NCI-H1694 treated with DMSO at 0.1 percent for 48 hours (cell line): ENCODE data around the gene JAML.

ENCODE experiments used
- DNase-seq: peaks from one replicate; lab custom pipeline; 2025; lab: John Stamatoyannopoulos, UW

JAML gene, protein sequence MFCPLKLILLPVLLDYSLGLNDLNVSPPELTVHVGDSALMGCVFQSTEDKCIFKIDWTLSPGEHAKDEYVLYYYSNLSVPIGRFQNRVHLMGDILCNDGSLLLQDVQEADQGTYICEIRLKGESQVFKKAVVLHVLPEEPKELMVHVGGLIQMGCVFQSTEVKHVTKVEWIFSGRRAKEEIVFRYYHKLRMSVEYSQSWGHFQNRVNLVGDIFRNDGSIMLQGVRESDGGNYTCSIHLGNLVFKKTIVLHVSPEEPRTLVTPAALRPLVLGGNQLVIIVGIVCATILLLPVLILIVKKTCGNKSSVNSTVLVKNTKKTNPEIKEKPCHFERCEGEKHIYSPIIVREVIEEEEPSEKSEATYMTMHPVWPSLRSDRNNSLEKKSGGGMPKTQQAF

DNA sequence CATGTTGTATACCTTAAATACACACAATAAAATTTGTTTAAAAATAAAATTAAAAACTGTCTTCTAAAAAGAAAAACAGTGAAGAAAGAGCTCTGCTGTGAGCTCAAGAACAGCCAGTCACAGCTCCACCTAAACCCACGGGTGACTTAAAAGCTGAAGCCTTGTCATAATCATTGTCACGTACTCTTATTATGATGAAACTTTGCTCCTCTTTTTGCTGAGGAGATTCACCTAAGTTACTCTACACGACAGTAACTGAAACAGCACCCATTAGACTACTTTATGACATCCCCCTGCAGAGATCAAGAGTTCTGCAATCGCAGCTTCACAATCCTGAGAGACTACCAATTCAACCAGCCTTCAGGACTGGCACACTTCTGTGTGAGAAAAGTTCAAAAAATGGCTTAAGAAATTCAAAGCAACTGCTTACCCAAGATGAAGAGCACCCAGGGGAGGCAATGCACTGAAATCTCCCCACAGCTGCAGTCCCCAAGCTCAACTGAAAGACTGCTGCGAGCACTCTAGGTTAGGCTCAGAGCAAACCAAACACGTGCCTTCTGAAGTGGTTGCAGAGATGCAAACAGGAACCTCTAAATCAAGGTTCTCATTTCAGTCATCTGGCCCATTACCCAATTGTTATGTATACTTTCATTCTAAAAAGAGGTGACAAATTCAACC is at the start of gene JAML:
JAML (minus strand) TSS at position 501 of the 678 bp plus-strand sequence. CDS start 10,145 bp downstream, outside the sequence.
- no peak for DNase-seq

DNA sequence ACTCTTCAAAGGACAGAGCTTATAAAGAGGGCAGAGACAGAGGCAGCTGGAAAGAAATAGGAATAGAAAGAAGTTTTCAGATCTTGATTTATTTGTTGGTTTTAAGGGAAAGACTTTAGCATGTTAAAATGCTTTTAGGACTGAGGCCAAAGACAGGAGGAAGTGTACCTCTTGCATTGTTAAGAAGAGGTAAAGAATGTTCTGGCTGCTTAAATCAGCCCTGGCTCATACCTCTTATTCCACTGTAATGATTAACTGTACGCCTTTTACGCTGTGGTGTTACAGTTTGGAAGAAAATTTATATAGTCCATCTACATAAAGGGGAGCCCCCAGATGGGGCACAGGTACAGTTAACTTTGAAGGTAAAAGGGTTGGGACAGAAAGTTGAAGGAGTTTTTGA is 49.4 kb upstream of the JAML start:
- no peak for DNase-seq

GRCh38 chr11:118272001-118272400 is 47.2 kb upstream of the JAML start:
- DNase-seq = no peak

DNA sequence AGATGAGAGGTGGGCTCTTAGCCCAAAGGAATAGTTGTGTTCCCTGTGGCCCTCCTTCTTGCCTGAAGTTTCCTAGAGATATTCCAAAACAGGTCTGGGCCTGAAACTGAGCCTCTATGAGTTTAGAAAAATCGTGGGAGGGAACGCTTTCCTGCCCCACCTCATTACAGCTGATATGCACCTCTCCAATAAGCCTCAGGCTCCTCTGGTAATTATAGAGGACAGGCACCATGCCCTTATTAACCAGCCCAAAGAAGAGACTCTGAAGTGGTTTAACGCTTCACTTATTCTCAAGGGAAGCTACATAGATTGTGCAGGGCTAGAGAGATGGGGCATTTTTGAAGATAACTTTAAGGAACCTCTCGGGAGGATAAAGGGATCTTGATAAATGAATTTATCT is 42.7 kb upstream of the JAML start:
- DNase-seq = no peak

DNA sequence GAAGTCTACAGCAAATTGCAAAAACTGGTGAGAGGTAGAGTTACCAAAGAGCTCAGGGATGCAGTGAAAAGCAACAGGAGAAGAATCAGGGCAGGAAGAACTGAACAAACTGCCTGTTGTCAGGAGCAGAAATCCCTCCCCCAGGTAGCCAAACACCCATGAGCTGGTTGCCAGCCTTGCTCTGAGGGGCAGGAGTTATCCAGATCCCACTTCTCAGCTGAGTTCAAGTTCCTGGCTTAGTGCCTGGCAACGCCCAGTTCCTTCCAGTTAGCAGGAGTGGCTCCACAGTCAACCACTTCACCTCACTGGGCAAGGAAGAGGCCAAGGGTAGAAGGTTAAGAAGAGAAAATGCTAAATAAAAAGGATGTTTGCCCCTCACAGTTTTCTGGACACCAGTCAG is 41.1 kb upstream of the JAML start:
- DNase-seq = no peak

DNA sequence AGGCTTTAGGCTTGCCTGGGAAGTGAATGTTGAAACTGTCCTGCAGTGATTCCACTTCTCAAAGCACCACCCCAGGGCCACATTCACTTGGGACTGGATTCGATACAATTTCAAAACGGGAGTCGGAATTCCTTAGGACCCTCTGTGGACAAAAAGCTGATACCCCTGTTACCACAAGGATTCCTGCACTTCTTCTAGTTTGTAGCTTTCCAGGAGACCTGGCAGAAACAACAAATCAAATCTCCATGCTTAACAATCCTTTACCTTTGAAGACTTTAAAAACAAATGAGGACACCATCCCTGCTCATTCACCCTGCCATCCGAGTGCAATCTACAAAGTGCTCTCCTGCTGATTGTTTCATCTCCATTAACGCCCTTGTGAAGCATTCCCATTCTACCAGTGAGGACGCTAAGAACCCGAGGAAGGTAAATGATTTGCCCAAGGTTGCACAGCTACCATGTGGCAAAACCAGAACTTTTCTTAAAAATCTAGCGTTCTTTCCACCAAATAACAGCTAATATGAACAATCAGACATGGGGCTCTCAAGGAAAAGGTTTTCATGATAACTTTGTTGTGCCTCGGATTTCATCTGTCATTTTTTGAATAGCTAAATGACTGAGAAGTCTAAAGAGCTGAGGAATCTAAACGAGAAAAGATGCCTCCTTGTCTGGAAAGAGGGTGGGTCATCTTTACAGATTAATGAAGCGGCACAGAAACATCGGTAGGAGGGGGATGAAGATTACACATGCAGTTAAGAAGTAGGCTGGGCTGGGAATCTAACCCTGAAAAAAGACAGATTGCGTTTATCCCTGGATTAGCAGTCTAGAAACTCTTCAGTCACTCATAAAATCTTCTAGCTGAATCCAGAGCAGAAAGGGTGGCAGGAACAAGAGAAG is 40.0 kb upstream of the JAML start:
- DNase-seq = no peak

DNA sequence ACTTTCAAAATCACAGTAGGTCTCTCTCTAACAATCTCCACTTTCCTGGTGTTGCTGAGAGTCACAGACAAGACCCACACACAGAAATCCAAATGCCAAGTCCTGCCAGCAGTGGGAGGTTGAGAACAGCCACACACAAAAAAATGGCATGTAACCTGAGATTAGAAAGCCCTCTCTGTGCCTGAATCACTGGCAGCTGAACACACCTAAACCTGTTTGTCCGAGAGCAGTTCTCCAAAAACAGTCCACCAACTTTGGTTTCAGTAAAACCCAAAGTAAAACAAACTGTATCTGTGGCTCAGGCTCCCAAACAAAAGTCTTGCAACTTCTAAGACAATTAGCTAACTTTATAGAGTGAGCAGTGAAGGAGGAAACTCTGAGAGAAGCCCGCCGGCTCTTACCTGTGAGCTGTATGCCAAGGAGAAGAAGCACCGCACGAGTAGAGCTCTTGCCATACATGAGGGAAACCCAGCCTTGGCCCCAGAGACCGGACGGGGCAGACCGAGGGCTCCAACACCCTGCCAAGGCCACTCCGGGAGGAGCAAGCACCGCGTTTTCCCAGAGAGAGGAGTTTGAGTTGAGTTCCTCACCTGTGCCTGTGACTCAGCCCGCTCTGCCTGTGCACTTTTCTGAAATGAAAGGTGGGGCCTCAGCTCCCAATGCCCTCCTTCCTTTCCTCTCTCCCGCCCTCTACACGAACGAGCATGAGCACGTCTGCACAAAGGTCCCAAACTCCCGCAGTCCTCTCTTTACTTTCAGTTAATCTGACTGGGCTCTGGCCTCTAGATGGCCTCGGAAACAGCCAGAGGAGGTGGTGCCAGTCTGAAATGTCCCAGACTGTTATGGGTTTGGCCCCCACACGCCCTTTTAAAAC is 39.1 kb upstream of the JAML start, which contains the start of gene MPZL2:
MPZL2 (minus strand) TSS at position 603 of the 874 bp plus-strand sequence; CDS start at position 459, 144 bp downstream.
- DNase-seq = no peak

- DNase-seq = no peak
Measured at GRCh38 chr11:118263112-118263511, 38.3 kb upstream of the JAML start.

DNA sequence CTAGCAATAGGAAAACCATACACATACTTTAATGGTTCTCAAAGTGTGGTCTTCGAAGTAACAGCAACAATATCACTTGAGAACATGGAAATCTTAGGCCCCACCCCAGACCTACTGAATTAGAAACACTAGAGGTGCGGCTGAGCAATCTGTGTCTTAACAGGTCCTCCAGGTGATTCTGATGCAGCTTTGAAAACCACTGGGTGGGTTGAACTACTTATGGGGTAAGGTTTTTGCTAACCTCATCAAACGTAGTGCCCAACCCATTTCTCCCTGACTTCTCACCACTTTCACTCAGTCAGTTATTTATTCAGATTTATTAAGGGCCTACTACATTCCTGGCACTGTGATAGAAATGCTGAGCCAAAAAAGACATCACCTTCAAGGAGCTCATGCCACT is 35.5 kb upstream of the JAML start:
- DNase-seq = no peak

DNA sequence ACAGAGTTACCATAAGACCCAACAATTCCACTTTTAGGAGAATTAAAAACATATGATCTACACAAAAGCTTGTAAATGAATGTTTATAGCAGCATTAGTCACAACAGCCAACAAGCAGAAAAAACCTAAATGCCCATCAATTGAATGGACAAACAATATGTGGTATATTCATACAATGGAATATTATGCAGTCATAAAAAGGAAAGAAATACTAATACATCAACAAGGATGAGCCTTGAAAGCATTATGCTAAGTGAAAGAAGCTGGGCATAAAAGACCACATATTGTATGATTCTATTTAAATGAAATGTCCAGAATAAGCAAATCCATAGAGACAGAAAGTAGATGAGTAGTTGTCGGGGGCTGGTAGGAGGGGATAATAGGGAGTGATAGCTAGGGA is 34.3 kb upstream of the JAML start:
- no peak for DNase-seq

GRCh38 chr11:118258410-118258809 is 33.6 kb upstream of the JAML start:
- DNase-seq = no peak

GRCh38 chr11:118252688-118253087 is 27.9 kb upstream of the JAML start:
- DNase-seq = no peak

GRCh38 chr11:118251858-118252652 is 27.2 kb upstream of the JAML start, which contains the start of gene MPZL3:
Gene MPZL3 (minus strand): TSS chr11:118252365. CDS start chr11:118252294, 71 bp downstream.
- DNase-seq = peak; percentile 24

DNA sequence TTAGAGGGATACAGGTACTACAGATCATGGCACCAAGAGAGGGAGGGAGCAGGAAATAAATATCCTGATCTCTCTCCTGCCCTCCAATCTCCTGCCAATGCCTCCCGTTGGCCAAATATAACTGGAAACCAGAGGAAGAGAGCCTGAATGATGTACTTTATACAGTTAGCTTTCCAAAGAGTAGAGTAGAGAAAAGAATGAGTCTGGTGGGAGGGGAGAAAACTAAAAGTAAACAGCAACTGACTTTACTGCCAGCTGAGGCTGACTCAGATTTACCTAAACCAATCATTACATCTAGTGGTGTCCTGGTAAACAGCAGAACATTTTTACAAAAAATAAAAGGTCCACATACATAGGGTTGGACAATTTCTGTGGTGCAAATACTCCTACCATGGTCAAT is 22.2 kb upstream of the JAML start:
- no peak for DNase-seq

DNA sequence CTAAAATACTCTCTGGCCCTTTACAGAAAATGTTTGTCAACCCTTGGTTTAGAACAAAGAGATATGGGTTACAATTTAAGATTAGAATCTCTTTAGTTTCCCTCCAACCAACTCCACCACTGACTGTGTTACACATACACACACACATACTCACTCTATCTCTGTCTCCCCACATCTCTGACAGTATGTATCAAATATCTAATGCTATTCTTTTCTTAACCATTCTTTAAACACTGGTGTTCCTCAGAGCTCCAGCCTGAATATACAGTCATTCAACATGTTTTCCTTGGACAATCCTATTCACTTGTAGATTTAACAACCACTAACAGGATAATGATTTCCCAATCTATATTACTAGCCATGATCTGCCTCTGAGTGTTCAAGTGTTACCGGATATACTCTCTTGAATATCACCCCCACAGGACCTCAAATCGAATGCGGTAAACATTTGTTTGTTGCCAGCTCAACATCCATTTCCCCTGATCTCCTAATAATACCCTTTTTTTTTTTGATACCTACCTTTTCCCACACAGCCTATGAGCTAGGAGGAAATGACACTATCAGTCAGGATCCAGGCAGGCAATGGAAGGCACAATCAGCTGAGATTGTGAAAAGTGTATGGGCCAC is 21.2 kb upstream of the JAML start:
- DNase-seq = no peak

DNA sequence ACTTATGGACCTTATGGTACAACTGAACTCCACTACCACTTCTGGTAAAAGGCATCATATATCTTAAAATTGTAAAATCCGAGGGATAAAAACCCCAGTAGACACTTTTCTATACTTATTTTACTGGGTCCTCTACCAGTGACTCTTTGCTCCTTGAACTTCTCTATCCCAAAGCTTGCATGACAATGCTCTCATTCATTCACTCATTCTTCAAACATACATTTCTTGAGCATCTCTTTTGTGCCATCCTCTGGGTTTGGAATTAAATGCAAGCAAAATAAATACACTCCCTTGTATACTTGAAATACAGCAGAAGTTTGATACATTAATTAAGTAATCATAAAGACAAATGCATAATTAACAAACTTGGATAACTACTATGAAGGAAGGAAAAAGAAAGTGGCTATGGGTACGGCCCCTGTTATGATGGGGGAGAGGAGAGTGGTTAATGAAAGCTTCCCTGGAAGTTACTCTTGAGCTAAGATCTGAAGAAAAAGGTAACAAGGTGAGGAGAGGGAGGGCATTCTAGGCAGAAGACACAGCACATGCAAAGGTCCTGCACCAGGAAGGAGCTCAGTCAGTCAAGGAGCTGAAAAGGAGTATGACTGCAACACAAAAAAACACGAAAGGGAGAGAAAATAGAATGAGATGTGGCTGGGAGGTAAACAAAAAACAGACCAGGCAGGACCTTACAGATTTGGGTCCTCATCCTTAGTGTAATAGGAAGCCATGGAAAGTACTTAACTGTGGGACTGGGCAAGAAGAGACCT is 19.4 kb upstream of the JAML start:
- DNase-seq = no peak

- DNase-seq = no peak
Measured at GRCh38 chr11:118243161-118243560, 18.4 kb upstream of the JAML start.

DNA sequence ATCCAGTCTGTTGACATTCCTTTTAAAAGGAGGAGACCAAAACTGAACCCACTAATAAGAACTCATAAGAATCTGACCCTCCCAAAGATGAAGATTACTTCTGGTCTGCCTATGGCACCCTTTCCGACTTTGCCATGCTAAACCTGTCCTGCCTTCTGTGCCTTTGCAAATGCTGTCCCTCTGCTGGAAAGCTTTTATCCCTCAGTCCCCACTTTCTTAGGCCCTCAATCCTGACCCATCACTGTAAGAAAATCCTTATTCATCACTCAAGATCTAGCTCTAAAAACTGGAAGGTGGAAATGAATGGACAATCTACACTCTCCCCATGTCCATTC is 16.9 kb upstream of the JAML start:
- DNase-seq = no peak

- no peak for DNase-seq
Measured at GRCh38 chr11:118240999-118241763, 16.4 kb upstream of the JAML start.
